Mammary epithelial cell (primary cell): ENCODE results near the gene FUT4.

Experiments used
- CTCF ChIP-seq, 2 donors: IDR thresholded peaks in 1 of 2; conservative IDR thresholded peaks in 1 of 2; 2 replicates each; pipeline ENCODE4 v1.5.1; 2011 to 2012; ENCODE audit warnings: inconsistent platforms in 2 of 2, low read length in 2 of 2, mild to moderate bottlenecking in 2 of 2, control low read depth in 1 of 2, low read depth in 1 of 2; ENCODE audit not compliant: insufficient read depth in 1 of 2; ENCODE audit errors: extremely low read depth in 1 of 2
- EZH2 ChIP-seq: IDR thresholded peaks from 2 replicates; pipeline ENCODE4 v1.6.1; 2012; ENCODE audit warnings: low read length, inconsistent platforms, borderline replicate concordance

GRCh38 chr11:94586978-94587377, 43.3 kb downstream of the FUT4 start:
- TF ChIP-seq EZH2 = no peak
- no peak for TF ChIP-seq CTCF (conservative IDR thresholded peaks at IDR 0.05 in 1 of 2, IDR thresholded peaks at IDR 0.05 in 1 of 2; ENCODE audit: extremely low read depth in 1 of 2, insufficient read depth in 1 of 2, low read depth in 1 of 2, low read length in 2 of 2)
